Upper lobe of left lung (tissue), 4 donors: ENCODE data around the gene KLK3.

ENCODE experiments used
- CTCF ChIP-seq, 6 experiments: fragments of 450-650 bp in 4 of 6; fragments of 200-600 bp in 2 of 6; sonication (generic) in 2 of 6; IDR thresholded peaks; one replicate each; pipeline ENCODE4 v1.5.1; 2016 to 2019; ENCODE audit warnings: antibody characterized with exemption in 6 of 6
- EP300 ChIP-seq, 4 donors: sonication (generic); formaldehyde crosslinking; IDR thresholded peaks; one replicate each; pipeline ENCODE4 v1.5.1; 2017; ENCODE audit warnings: antibody characterized with exemption in 4 of 4, control low read depth in 2 of 4
- POLR2A ChIP-seq, 4 donors: fragments of 450-650 bp; IDR thresholded peaks; one replicate each; pipeline ENCODE4 v1.5.1; 2016 to 2017; ENCODE audit warnings: antibody characterized with exemption in 4 of 4, mild to moderate bottlenecking in 2 of 4
- POLR2AphosphoS5 ChIP-seq, 2 donors: sonication (generic); formaldehyde crosslinking; IDR thresholded peaks; one replicate each; pipeline ENCODE4 v1.5.1; 2017; ENCODE audit warnings: antibody characterized with exemption in 2 of 2

- TF ChIP-seq CTCF (IDR thresholded peaks at IDR 0.05) = no peak
- TF ChIP-seq POLR2AphosphoS5 (IDR thresholded peaks at IDR 0.05) = no peak
- TF ChIP-seq POLR2A (IDR thresholded peaks at IDR 0.05) = no peak
- TF ChIP-seq EP300 (IDR thresholded peaks at IDR 0.05) = no peak
Observed at GRCh38 chr19:50861010-50861409, 6.3 kb downstream of the KLK3 start.
